Tibial artery (tissue), 4 donors: Measurements from ENCODE around the gene PACS2.

Experiments
- DNase-seq, 2 donors: peaks; one replicate each; pipeline ENCODE4 v3.0.0-alpha.2; 2019
- H3K27ac ChIP-seq, 2 donors: fragments of 200-600 bp; sonication (generic) in 1 of 2; 1 replicate in 1 of 2; 2 replicates in 1 of 2; pipeline ENCODE4 v1.5.1; 2018 to 2019; ENCODE audit warnings: mild to moderate bottlenecking in 1 of 2
- H3K27me3 ChIP-seq, 2 donors: fragments of 200-600 bp; sonication (generic) in 1 of 2; one replicate each; pipeline versions ENCODE4 v1.5.1 to v1.6.0; 2016 to 2019
- H3K36me3 ChIP-seq, 3 donors: fragments of 200-600 bp; sonication (generic) in 2 of 3; one replicate each; pipeline ENCODE4 v1.5.1; 2016 to 2019; ENCODE audit warnings: mild to moderate bottlenecking in 2 of 3
- H3K4me1 ChIP-seq, 4 donors: fragments of 200-600 bp; sonication (generic) in 2 of 4; 1 replicate in 3 of 4; 2 replicates in 1 of 4; pipeline ENCODE4 v1.5.1; 2016 to 2019
- H3K4me3 ChIP-seq, 2 donors: fragments of 200-600 bp; sonication (generic) in 1 of 2; 1 replicate in 1 of 2; 2 replicates in 1 of 2; pipeline ENCODE4 v1.5.1; 2018 to 2019; ENCODE audit warnings: mild to moderate bottlenecking in 2 of 2
- H3K9me3 ChIP-seq, 3 donors: fragments of 200-600 bp; sonication (generic) in 1 of 3; one replicate each; pipeline ENCODE4 v1.5.1; 2016 to 2019
- CTCF ChIP-seq, 2 experiments: fragments of 200-600 bp in 1 of 2; fragments of 450-650 bp in 1 of 2; IDR thresholded peaks; one replicate each; pipeline ENCODE4 v1.5.1; 2017 to 2019; ENCODE audit warnings: antibody characterized with exemption in 2 of 2, mild to moderate bottlenecking in 1 of 2, moderate library complexity in 1 of 2
- intact Hi-C: fragments of 100-400 bp; cut with DNase I; formaldehyde crosslinking; loops from one replicate; pipeline ENCODE4 v1.15.0; 2023; ENCODE audit warnings: low total_unique reads

PACS2 gene

GRCh38 chr14:105328678-105329390, 14.3 kb downstream of the PACS2 start:
- Histone ChIP-seq H3K27me3 (no peaks in the 10 kb centered on the region), H3K4me3 (no peak overlapping the region), H3K27ac (no peak overlapping the region), H3K36me3 (no peaks in the 10 kb centered on the region), H3K9me3 (no peaks in the 10 kb centered on the region), H3K4me1 (peaks cover 0 to 47% (median 30%) of the 10 kb centered on the region in 4 donors)
- intact Hi-C loops, result no loop called here
- DNase-seq, result no peak
- no peak for TF ChIP-seq CTCF (IDR thresholded peaks at IDR 0.05)

GRCh38 chr14:105329411-105330150, 15.0 kb downstream of the PACS2 start:
- H3K27ac ChIP-seq, result no peak overlapping the region
- no peaks in the 10 kb centered on the region for H3K27me3 ChIP-seq
- TF ChIP-seq CTCF (IDR thresholded peaks at IDR 0.05), result no peak
- no peak overlapping the region for H3K4me3 ChIP-seq
- no peaks in the 10 kb centered on the region for H3K36me3 ChIP-seq
- peaks cover 0 to 39% (median 24%) of the 10 kb centered on the region in 4 donors for H3K4me1 ChIP-seq
- DNase-seq, result no peak
- no peaks in the 10 kb centered on the region for H3K9me3 ChIP-seq
- intact Hi-C loops, result no loop called here

- DNase-seq, result peak; percentile 45 to 72
- TF ChIP-seq CTCF (IDR thresholded peaks at IDR 0.05), result no peak
- no peak overlapping the region for H3K4me3 ChIP-seq
- H3K27ac ChIP-seq, result peak overlapping the region in 1 of 2 donors; percentile 41
- no peaks in the 10 kb centered on the region for H3K36me3 ChIP-seq
- no peaks in the 10 kb centered on the region for H3K27me3 ChIP-seq
- peaks cover 0 to 32% (median 18%) of the 10 kb centered on the region in 4 donors for H3K4me1 ChIP-seq
- no peaks in the 10 kb centered on the region for H3K9me3 ChIP-seq
- intact Hi-C loops, result no loop called here
Observed at GRCh38 chr14:105330491-105330895, 15.9 kb downstream of the PACS2 start.

- DNase-seq, result no peak
- Histone ChIP-seq H3K27me3 (no peaks in the 10 kb centered on the region), H3K4me1 (peaks cover 0 to 35% (median 17%) of the 10 kb centered on the region in 4 donors), H3K27ac (no peak overlapping the region), H3K4me3 (no peak overlapping the region), H3K36me3 (no peaks in the 10 kb centered on the region), H3K9me3 (no peaks in the 10 kb centered on the region)
- no peak for TF ChIP-seq CTCF (IDR thresholded peaks at IDR 0.05)
- intact Hi-C loops, result no loop called here
Observed at GRCh38 chr14:105331575-105332349, 17.2 kb downstream of the PACS2 start.

- Histone ChIP-seq H3K27me3 (no peaks in the 10 kb centered on the region), H3K36me3 (no peaks in the 10 kb centered on the region), H3K4me1 (peaks cover 0 to 35% (median 17%) of the 10 kb centered on the region in 4 donors), H3K4me3 (no peak overlapping the region), H3K9me3 (no peaks in the 10 kb centered on the region), H3K27ac (no peak overlapping the region)
- DNase-seq, result no peak
- intact Hi-C loops, result no loop called here
- no peak for TF ChIP-seq CTCF (IDR thresholded peaks at IDR 0.05)
Observed at GRCh38 chr14:105332350-105332874, 17.9 kb downstream of the PACS2 start.
